Endothelial cell of umbilical vein (primary cell): Measurements from ENCODE around the gene CNTNAP2. TPM values are rescaled to one million over a fixed set of nuclear protein-coding genes. Genes with fewer than 3 reads are reported as not detected.

Source experiments
- BruUV-seq: library from RNA; stranded (reverse); fragments of 400-500 nt; replicated peaks from 2 replicates; lab custom pipeline; 2021; lab: Mats Ljungman, UMichigan
- CTCF ChIA-PET: fragments of 300-600, 350-600 bp; sonication (Branson Sonifier 250); formaldehyde crosslinking; loops from one replicate; lab custom pipeline; 2021; ENCODE audit warnings: antibody characterized with exemption, inconsistent platforms; lab: Charles Lee
- POLR2A ChIA-PET: fragments of 300-600, 350-600 bp; sonication (Branson Sonifier 250); formaldehyde crosslinking; loops from one replicate; lab custom pipeline; 2021; ENCODE audit warnings: antibody characterized with exemption, inconsistent platforms; lab: Charles Lee
- DNase-seq: peaks from one replicate; pipeline ENCODE4 v3.0.0-alpha.2; 2011; ENCODE audit warnings: low read depth, low spot score
- FAIRE-seq: peaks from 2 replicates; lab custom pipeline; 2011; peaks lifted over from hg19 to GRCh38; lab: Jason Lieb, UNC
- H2AFZ ChIP-seq: 2 replicates; pipeline ENCODE4 v1.6.0; 2012; ENCODE audit warnings: low read depth, low read length, control low read depth, inconsistent platforms
- H3K27ac ChIP-seq: 2 replicates; pipeline ENCODE4 v1.5.1; 2011; ENCODE audit warnings: low read depth, mild to moderate bottlenecking, control low read depth, low read length, moderate library complexity; ENCODE audit not compliant: insufficient read depth
- H3K27me3 ChIP-seq, 2 experiments: 2 replicates each; pipeline versions ENCODE4 v1.6.0 to v1.6.1; 2011; ENCODE audit warnings: low read length in 2 of 2, mixed read lengths in 1 of 2; ENCODE audit not compliant: control insufficient read depth in 2 of 2, insufficient read depth in 2 of 2
- H3K36me3 ChIP-seq, 2 experiments: 2 replicates in 1 of 2; 3 replicates in 1 of 2; pipeline ENCODE4 v1.5.1; 2011; ENCODE audit warnings: low read length in 2 of 2, mild to moderate bottlenecking in 1 of 2, moderate library complexity in 1 of 2; ENCODE audit not compliant: control insufficient read depth in 2 of 2, insufficient read depth in 2 of 2; ENCODE audit errors: extremely low read depth in 1 of 2
- H3K4me1 ChIP-seq: 3 replicates; pipeline ENCODE4 v1.5.1; 2011; ENCODE audit warnings: mild to moderate bottlenecking, low read length; ENCODE audit not compliant: control insufficient read depth, insufficient read depth; ENCODE audit errors: extremely low read depth
- H3K4me2 ChIP-seq: 2 replicates; pipeline ENCODE4 v1.6.1; 2011; ENCODE audit warnings: low read length, control low read depth, mixed read lengths; ENCODE audit not compliant: insufficient read depth
- H3K4me3 ChIP-seq, 3 experiments: fragments of 200-600 bp in 1 of 3; sonication (generic), shearing (Covaris generic) in 1 of 3; replicated peaks in 1 of 3; 2 replicates each; pipeline ENCODE4 v1.5.1; 2011 to 2016; ENCODE audit warnings: control low read depth in 3 of 3, low read length in 3 of 3, mild to moderate bottlenecking in 2 of 3, inconsistent platforms in 1 of 3, low read depth in 1 of 3, moderate library complexity in 1 of 3; ENCODE audit not compliant: insufficient read depth in 1 of 3
- H3K79me2 ChIP-seq: 2 replicates; pipeline ENCODE4 v1.6.0; 2012; ENCODE audit warnings: low read length, inconsistent platforms; ENCODE audit not compliant: control insufficient read depth, insufficient read depth
- H3K9ac ChIP-seq: replicated peaks from 2 replicates; pipeline ENCODE3; 2011; ENCODE audit warnings: low read length, control low read depth; ENCODE audit not compliant: insufficient read depth; ENCODE audit errors: extremely low read depth
- H3K9me1 ChIP-seq: replicated peaks from 3 replicates; pipeline ENCODE4 v1.6.0; 2011; ENCODE audit warnings: mild to moderate bottlenecking, low read length; ENCODE audit not compliant: control insufficient read depth, insufficient read depth; ENCODE audit errors: extremely low read depth
- H3K9me3 ChIP-seq: replicated peaks from 2 replicates; pipeline ENCODE4 v1.5.1; 2012; ENCODE audit warnings: low read length, inconsistent platforms; ENCODE audit not compliant: control insufficient read depth, insufficient read depth
- H4K20me1 ChIP-seq: replicated peaks from 2 replicates; pipeline ENCODE3; 2011; ENCODE audit warnings: mild to moderate bottlenecking, low read length; ENCODE audit not compliant: control insufficient read depth, insufficient read depth; ENCODE audit errors: extremely low read depth
- EZH2 ChIP-seq: IDR thresholded peaks from 2 replicates; pipeline ENCODE4 v1.6.1; 2012; ENCODE audit warnings: borderline replicate concordance, low read depth, mild to moderate bottlenecking, moderate library complexity, low read length, inconsistent platforms; ENCODE audit not compliant: severe bottlenecking
- FOS ChIP-seq: IDR thresholded peaks from 2 replicates; pipeline ENCODE4 v1.6.1; 2011; ENCODE audit warnings: mild to moderate bottlenecking, low read length, moderate library complexity, borderline replicate concordance; ENCODE audit not compliant: insufficient read depth
- GATA2 ChIP-seq: IDR thresholded peaks from 2 replicates; pipeline ENCODE4 v1.7.0; 2011; ENCODE audit warnings: low read depth, mild to moderate bottlenecking, moderate library complexity, mixed read lengths, low read length; ENCODE audit not compliant: insufficient read length, insufficient read depth
- JUN ChIP-seq: IDR thresholded peaks from 2 replicates; pipeline ENCODE4 v1.6.1; 2011; ENCODE audit warnings: borderline replicate concordance, low read depth; ENCODE audit not compliant: insufficient read length, insufficient read depth
- MYC ChIP-seq: IDR thresholded peaks from one replicate; pipeline ENCODE4 v1.6.1; 2011; ENCODE audit warnings: mild to moderate bottlenecking, low read depth, low read length
- POLR2A ChIP-seq: IDR thresholded peaks from 2 replicates; pipeline ENCODE4 v1.6.1; 2012; ENCODE audit warnings: low read depth, mild to moderate bottlenecking, control low read depth, low read length
- POLR2AphosphoS5 ChIP-seq: IDR thresholded peaks from 2 replicates; pipeline ENCODE4 v1.6.1; 2012; ENCODE audit warnings: low read depth, mild to moderate bottlenecking, control low read depth, low read length, moderate library complexity; ENCODE audit not compliant: insufficient read depth
- dilution Hi-C: fragments of 300-500 bp; cut with MboI; formaldehyde crosslinking; loops from one replicate; pipeline ENCODE4 v1.15.0; 2019; ENCODE audit warnings: low sequenced_read_pairs; ENCODE audit not compliant: extremely low pct_ligation_motif_present
- intact Hi-C: fragments of 100-400 bp; cut with micrococcal nuclease; formaldehyde crosslinking; loops from one replicate; pipeline ENCODE4 v1.10.0; 2022
- polyA plus RNA-seq, 4 experiments: library from polyadenylated mRNA; depleted of rRNA in 3 of 4; stranded (reverse) in 3 of 4; unstranded in 1 of 4; fragments of >200 nt; gene quantifications; 2 replicates each; pipeline versions ENCODE4 v1.2.1 to v1.2.3, GENCODE V29; 2011 to 2012; ENCODE audit warnings: missing spikeins in 1 of 4
- total RNA-seq: library from RNA; stranded (reverse); gene quantifications from 2 replicates; pipeline ENCODE4 v1.2.3, GENCODE V29; 2021
- TF ChIP-seq, protein P1 (sequence below), 2 donors: IDR thresholded peaks; 1 replicate in 1 of 2; 2 replicates in 1 of 2; pipeline ENCODE4 v1.5.1; 2011; ENCODE audit warnings: low read length in 2 of 2, mild to moderate bottlenecking in 2 of 2, moderate library complexity in 2 of 2, control low read depth in 1 of 2, inconsistent platforms in 1 of 2, low read depth in 1 of 2; ENCODE audit not compliant: insufficient read depth in 1 of 2; ENCODE audit errors: extremely low read depth in 1 of 2
- TF ChIP-seq, protein P2 (sequence below): IDR thresholded peaks from 2 replicates; pipeline ENCODE4 v1.6.1; 2011; ENCODE audit not compliant: insufficient read depth, insufficient read length

The CNTNAP2 gene
- total and polyA plus RNA-seq, 2 donors (not counting 3 experiments of a cell fraction or from before 2014, with no cell fraction given): not detected

GRCh38 chr7:148255333-148255732 lies 2138.7 kb downstream of the CNTNAP2 start:
- H3K79me2 ChIP-seq: no peaks in the 10 kb centered on the region
- intact Hi-C loops (no loop called here), dilution Hi-C loops (no loop called here)
- FAIRE-seq (no peak), DNase-seq (no peak)
- H3K9me1 ChIP-seq: no peaks in the 10 kb centered on the region
- no peaks in the 10 kb centered on the region for H3K27me3 ChIP-seq
- H3K4me1 ChIP-seq: no peaks in the 10 kb centered on the region
- H3K36me3 ChIP-seq: no peaks in the 10 kb centered on the region
- H3K9ac ChIP-seq: no peak overlapping the region
- no peak overlapping the region for H3K27ac ChIP-seq
- no peaks in the 10 kb centered on the region for H4K20me1 ChIP-seq
- TF ChIP-seq POLR2A: no peak
- TF ChIP-seq POLR2AphosphoS5: no peak
- TF ChIP-seq, protein P1, sequence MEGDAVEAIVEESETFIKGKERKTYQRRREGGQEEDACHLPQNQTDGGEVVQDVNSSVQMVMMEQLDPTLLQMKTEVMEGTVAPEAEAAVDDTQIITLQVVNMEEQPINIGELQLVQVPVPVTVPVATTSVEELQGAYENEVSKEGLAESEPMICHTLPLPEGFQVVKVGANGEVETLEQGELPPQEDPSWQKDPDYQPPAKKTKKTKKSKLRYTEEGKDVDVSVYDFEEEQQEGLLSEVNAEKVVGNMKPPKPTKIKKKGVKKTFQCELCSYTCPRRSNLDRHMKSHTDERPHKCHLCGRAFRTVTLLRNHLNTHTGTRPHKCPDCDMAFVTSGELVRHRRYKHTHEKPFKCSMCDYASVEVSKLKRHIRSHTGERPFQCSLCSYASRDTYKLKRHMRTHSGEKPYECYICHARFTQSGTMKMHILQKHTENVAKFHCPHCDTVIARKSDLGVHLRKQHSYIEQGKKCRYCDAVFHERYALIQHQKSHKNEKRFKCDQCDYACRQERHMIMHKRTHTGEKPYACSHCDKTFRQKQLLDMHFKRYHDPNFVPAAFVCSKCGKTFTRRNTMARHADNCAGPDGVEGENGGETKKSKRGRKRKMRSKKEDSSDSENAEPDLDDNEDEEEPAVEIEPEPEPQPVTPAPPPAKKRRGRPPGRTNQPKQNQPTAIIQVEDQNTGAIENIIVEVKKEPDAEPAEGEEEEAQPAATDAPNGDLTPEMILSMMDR (IDR thresholded peaks at IDR 0.05; ENCODE audit: extremely low read depth in 1 of 2, insufficient read depth in 1 of 2, low read depth in 1 of 2, low read length in 2 of 2): no peak
- TF ChIP-seq JUN: no peak
- no peak for TF ChIP-seq GATA2
- TF ChIP-seq, protein P2, sequence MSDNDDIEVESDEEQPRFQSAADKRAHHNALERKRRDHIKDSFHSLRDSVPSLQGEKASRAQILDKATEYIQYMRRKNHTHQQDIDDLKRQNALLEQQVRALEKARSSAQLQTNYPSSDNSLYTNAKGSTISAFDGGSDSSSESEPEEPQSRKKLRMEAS: no peak
- no peak for TF ChIP-seq FOS
- TF ChIP-seq MYC: no peak
- TF ChIP-seq EZH2: no peak
- POLR2A ChIA-PET: no interaction called here
- H3K9me3 ChIP-seq: no peaks in the 10 kb centered on the region
- no TSS peak for BruUV-seq
- H3K4me2 ChIP-seq: no peak overlapping the region
- no peak overlapping the region for H2AFZ ChIP-seq
- CTCF ChIA-PET: no interaction called here
- no peak overlapping the region for H3K4me3 ChIP-seq
